ENCODE results near the gene TDRD5. TPM values are rescaled to one million over a fixed set of nuclear protein-coding genes. Genes with fewer than 3 reads are reported as not detected.

The TDRD5 gene
- total and polyA plus RNA-seq, 12 donors, result 0.07 TPM; not detected in 11

DNA sequence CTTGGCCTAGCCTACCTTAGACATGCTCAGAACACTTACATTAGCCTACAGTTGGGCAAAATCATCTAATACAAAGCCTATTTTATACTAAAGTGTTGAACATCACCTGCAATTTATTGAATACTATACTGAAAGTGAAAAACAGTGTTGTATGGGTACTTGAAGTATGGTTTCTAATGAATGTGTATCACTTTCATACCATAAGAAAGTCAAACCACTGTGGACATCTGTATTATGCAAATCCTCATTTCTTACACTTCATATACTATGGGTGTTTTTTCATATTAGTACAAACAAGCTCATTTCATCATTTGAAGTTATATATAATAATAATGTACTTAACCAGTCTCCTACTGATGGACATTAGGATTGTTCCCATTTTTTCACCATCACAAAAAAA is 41.2 kb downstream of the TDRD5 start:
- H3K36me3 ChIP-seq, result no peaks in the 10 kb centered on the region
- H3K27me3 ChIP-seq, result no peaks in the 10 kb centered on the region
- H3K4me1 ChIP-seq, result no peaks in the 10 kb centered on the region
- DNase-seq (no peak), ATAC-seq (no peak)
- H3K27ac ChIP-seq, result no peak overlapping the region
- H3K9me3 ChIP-seq, result no peaks in the 10 kb centered on the region
- no peak overlapping the region for H3K4me3 ChIP-seq
- TF ChIP-seq, protein P1, sequence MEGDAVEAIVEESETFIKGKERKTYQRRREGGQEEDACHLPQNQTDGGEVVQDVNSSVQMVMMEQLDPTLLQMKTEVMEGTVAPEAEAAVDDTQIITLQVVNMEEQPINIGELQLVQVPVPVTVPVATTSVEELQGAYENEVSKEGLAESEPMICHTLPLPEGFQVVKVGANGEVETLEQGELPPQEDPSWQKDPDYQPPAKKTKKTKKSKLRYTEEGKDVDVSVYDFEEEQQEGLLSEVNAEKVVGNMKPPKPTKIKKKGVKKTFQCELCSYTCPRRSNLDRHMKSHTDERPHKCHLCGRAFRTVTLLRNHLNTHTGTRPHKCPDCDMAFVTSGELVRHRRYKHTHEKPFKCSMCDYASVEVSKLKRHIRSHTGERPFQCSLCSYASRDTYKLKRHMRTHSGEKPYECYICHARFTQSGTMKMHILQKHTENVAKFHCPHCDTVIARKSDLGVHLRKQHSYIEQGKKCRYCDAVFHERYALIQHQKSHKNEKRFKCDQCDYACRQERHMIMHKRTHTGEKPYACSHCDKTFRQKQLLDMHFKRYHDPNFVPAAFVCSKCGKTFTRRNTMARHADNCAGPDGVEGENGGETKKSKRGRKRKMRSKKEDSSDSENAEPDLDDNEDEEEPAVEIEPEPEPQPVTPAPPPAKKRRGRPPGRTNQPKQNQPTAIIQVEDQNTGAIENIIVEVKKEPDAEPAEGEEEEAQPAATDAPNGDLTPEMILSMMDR (IDR thresholded peaks at IDR 0.05), result no peak
- intact Hi-C loops (cut with DNase I), result no loop called here

DNA sequence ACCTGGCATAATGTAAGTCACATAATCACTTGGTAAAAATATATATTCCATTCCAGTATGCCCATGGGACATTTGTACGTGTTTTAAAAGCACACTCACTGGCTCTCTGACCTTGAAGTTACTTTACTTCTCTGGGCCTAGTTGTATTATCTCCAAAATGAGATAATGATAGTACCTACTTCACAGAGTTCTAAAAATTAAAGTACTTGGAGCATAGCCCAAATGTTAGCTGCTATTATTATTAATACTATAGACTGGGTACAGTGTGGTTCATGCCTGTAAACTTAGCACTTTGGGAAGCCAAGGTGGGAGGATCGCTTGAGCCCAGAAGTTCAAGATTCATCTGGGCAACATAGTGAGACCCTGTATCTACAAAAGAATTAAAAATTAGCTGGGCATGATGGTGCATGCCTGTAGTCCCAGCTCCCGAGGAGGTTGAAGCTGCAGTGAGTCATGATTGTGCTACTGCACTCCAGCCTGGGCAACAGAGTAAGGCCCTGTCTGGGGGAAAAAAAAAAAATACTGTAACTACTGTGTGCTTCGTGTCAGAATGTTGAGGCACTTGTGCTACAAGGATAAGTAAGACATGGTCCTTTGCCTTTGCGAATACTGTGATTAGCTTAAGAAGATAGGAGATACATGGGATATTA is 45.7 kb downstream of the TDRD5 start:
- DNase-seq (no peak), ATAC-seq (peak in 4 of 8 donors; percentile 29 to 83 (median 48))
- Histone ChIP-seq H3K36me3 (no peaks in the 10 kb centered on the region), H3K4me1 (no peaks in the 10 kb centered on the region), H3K9me3 (no peaks in the 10 kb centered on the region), H3K4me3 (no peak overlapping the region), H3K27me3 (no peaks in the 10 kb centered on the region), H3K27ac (no peak overlapping the region)
- TF ChIP-seq, protein P1 (IDR thresholded peaks at IDR 0.05), result no peak
- intact Hi-C loops (cut with DNase I), result loop anchor here in 1 of 10 donors (5.0 kb wide), 1 partner anchor 1070 kb away; no protein-coding TSS in a partner anchor
- 43 to 59% methylated on average over 5 of the region's 5 CpGs for WGBS, 2 donors

DNA sequence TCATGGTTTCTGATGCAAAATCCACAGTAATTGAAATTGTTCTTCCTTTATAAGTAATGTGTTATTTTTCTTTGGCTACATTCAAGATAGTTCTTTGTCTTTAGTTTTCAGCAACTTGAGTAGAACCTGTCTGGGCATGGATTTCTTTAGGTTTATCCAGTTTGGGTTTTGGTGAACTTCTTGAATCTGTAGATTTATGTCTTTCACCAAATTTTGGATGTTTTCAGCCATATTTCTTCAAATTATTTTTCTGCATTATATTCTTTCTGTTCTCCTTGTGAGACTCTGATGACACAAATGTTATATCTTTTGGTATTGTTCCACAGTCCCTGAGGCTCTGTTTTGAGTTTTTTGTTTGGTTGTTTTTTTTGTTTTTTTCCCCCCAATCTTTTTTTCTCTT is 69.4 kb downstream of the TDRD5 start:
- H3K4me3 ChIP-seq, result no peak overlapping the region
- intact Hi-C loops (cut with DNase I), result no loop called here
- DNase-seq, result no peak
- ATAC-seq, result no peak
- peaks cover 0 to 8% (median 0%) of the 10 kb centered on the region in 9 donors for H3K4me1 ChIP-seq
- no peaks in the 10 kb centered on the region for H3K27me3 ChIP-seq
- H3K27ac ChIP-seq, result no peak overlapping the region
- peaks cover 0 to 55% (median 8%) of the 10 kb centered on the region in 11 donors for H3K9me3 ChIP-seq
- TF ChIP-seq, protein P1 (IDR thresholded peaks at IDR 0.05), result no peak
- H3K36me3 ChIP-seq, result no peaks in the 10 kb centered on the region

DNA sequence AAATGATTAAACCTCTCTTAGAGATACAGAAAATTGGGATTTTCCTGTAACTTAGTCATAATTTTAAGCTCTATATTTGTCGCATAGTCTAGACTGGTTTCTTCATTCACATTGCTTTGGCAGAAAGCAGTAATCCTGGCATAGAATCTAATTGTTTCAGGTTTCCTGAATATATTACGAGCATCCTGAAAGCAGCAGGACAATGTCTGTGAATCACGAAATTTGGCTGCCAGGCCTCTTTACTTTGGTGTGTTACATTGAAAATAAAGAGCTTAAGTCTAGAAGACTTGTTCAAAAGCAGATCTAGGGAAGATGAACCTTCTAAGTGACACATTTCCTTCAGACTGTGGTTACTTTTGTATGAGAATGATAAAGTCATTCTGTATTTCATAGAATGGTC is 72.2 kb downstream of the TDRD5 start:
- 49 to 54% methylated on average over 3 of the region's 3 CpGs for WGBS, 2 donors
- Histone ChIP-seq H3K9me3 (peaks cover 0 to 32% (median 8%) of the 10 kb centered on the region in 11 donors), H3K36me3 (no peaks in the 10 kb centered on the region), H3K27me3 (no peaks in the 10 kb centered on the region), H3K4me3 (no peak overlapping the region), H3K27ac (no peak overlapping the region), H3K4me1 (peaks cover 0 to 4% (median 0%) of the 10 kb centered on the region in 9 donors)
- TF ChIP-seq, protein P1 (IDR thresholded peaks at IDR 0.05), result no peak
- ATAC-seq, result no peak
- DNase-seq, result no peak
- intact Hi-C loops (cut with DNase I), result no loop called here

All from heart right ventricle (tissue), 16 donors.